Breast epithelium (tissue), 3 donors: ENCODE data around the gene RAD51AP2.

Source experiments
- POLR2A ChIP-seq: fragments of 450-650 bp; IDR thresholded peaks from one replicate; pipeline ENCODE4 v1.6.1; 2016; ENCODE audit warnings: antibody characterized with exemption, mild to moderate bottlenecking, moderate library complexity
- TF ChIP-seq, protein P1 (sequence below), 3 donors: fragments of 450-650 bp; IDR thresholded peaks; one replicate each; pipeline ENCODE4 v1.5.1; 2016 to 2017; ENCODE audit warnings: antibody characterized with exemption in 3 of 3, mild to moderate bottlenecking in 3 of 3, moderate library complexity in 3 of 3

DNA sequence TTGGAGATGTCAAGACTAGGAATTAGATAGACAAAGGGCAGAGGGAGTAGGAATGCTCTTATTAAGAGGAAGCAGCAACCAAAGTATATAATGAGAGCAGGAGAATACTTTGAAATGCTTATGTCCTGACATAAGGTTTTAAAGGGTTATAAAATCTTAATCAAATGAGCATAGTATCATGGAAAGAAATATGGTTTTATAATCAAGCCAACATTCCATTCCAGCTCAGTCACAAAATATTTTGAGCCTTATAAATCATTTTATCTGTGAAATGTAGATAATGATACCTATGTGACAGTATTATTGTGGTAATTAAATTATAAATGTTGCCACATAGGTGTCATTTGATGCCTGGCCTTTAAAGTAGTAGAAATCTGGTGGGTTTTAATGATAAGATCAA lies 39.8 kb upstream of the RAD51AP2 start:
- no peak for TF ChIP-seq POLR2A
- TF ChIP-seq, protein P1, sequence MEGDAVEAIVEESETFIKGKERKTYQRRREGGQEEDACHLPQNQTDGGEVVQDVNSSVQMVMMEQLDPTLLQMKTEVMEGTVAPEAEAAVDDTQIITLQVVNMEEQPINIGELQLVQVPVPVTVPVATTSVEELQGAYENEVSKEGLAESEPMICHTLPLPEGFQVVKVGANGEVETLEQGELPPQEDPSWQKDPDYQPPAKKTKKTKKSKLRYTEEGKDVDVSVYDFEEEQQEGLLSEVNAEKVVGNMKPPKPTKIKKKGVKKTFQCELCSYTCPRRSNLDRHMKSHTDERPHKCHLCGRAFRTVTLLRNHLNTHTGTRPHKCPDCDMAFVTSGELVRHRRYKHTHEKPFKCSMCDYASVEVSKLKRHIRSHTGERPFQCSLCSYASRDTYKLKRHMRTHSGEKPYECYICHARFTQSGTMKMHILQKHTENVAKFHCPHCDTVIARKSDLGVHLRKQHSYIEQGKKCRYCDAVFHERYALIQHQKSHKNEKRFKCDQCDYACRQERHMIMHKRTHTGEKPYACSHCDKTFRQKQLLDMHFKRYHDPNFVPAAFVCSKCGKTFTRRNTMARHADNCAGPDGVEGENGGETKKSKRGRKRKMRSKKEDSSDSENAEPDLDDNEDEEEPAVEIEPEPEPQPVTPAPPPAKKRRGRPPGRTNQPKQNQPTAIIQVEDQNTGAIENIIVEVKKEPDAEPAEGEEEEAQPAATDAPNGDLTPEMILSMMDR (IDR thresholded peaks at IDR 0.05): no peak
